ENCODE results near the gene P3H3. TPM values are rescaled to one million over a fixed set of nuclear protein-coding genes. Genes with fewer than 3 reads are reported as not detected.
A peak's percentile ranks its signal among the peaks of the same experiment; 100 is the strongest.
"Not testable (repeated sequence)": the region's sequence is repeated elsewhere in the genome, so short reads cannot be mapped to it uniquely, and the experiment has no call there.

P3H3 gene
- polyA plus RNA-seq, 1 donor = 29.7 TPM

DNA sequence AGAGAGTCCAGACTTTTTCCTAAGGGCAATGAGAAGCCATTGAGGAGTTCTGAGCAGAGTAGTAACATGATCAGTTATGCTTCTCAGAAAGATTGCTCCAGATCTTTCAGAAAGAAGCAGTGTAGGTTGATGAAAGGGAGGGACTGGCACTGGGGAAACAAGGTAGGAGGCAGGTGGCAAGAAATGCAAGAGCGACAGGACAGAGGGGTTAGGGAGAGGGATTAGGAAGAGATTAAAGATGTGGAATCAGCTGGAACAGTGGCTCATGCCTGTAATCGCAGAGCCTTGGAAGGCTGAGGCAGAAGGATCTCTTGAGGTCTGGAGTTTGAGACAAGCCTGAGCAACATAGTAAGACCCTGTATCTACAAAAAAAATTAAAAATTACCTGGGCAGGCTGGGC is 19.5 kb downstream of the P3H3 start:
- no peak for DNase-seq

DNA sequence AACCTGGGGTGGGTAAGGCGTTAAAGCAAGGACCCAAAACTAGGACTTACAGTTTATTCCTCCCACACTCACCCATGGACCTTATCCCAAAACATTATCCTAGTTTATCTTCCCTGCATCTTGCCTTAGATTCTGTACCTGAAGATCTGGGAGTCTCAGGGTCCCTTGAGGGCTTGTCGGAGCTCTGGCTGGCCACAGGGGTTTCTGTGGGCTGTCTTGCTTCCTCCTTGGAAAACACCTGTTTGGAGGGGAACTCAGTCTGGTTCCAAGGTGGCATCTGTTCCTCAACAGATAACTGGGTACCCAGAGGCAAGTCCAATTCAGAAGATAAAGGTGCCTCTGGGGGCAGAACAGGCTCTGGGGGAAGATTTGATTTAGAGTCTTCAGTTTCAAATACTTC is 21.2 kb downstream of the P3H3 start:
- DNase-seq = no peak

DNA sequence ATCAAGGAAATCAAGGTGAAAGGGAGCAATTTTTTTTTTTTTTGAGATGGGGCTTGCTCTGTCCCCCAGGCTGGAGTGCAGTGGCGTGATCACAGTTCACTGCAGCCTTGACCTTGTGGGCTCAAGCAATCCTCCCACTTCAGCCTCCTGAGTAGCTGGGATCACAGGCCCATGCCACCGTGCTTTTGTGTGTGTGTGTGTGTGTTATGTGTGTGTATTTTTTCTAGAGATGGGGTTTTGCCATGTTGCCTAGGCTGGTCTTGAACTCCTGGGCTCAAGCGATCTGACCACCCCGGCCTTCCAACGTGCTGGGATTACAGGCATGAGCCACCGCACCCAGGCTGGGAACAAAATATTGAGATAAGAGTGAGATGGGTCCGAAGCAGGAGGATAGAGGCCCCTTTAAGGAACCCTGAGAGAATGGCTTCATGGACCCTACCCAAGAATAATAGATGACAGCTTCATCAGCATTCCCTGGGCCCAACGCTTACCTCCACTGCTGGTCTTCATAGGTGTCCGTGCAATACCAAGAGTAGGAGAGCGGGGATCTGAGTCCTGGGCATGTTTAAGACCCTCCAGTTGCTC is 21.9 kb downstream of the P3H3 start:
- DNase-seq = no peak

DNA sequence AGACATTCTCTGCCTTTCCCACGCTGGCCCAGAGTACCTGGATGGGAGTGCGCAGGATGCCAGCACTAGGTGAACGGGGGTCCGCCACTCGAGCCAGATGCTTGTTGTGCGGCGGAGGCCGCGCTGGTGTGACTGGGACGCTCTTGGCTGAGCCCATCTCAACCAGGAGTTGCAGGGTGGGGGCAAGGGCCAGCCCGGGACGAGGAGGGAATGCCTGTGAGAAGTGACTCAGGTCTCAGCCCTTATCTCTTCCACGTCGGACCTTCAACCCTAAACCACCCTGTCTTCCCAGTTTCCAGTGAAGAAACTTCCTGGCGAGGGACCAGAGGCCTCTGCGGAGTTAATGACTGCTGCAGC is 22.6 kb downstream of the P3H3 start:
- no peak for DNase-seq

DNA sequence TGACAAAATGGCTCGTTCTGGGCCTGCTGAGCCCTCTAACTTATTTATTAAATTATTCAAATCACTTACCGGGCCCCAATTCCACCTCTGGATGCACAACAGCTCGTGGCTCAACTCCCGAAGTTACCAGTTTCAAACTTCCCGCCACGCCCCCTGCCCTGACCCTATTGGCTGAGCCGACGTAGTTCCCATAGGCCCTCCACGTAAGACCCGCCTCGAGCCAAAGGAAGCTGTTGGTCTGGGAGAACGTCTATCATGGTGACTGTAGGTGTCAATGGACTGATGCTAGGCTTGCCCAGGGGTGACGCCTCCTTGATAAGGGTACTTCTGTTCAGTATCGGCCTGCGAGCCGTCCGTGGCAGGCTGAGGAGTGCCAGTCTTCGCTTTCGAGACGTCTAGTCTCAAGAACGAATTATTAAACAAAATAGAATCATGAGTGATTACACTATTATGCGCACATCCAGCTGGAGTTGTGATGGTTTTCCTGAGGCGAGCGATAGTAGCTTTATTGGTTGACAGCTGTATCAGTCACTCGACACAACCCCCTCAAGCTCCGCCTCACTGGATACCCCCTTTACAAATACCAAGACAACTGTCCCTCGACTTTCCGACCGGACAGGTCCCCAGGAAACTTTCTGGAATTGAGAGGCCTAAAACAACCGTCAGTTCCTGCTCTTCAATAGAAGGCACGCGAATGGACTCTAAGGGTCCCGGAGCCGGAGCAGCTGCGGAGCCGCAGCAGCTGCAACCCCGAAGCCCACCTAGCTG is 23.1 kb downstream of the P3H3 start, which contains the start of gene CDCA3:
CDCA3 (minus strand) TSS at position 134 of the 768 bp plus-strand sequence. CDS start 334 bp downstream, outside the sequence.
- peak; percentile 93 for DNase-seq

DNA sequence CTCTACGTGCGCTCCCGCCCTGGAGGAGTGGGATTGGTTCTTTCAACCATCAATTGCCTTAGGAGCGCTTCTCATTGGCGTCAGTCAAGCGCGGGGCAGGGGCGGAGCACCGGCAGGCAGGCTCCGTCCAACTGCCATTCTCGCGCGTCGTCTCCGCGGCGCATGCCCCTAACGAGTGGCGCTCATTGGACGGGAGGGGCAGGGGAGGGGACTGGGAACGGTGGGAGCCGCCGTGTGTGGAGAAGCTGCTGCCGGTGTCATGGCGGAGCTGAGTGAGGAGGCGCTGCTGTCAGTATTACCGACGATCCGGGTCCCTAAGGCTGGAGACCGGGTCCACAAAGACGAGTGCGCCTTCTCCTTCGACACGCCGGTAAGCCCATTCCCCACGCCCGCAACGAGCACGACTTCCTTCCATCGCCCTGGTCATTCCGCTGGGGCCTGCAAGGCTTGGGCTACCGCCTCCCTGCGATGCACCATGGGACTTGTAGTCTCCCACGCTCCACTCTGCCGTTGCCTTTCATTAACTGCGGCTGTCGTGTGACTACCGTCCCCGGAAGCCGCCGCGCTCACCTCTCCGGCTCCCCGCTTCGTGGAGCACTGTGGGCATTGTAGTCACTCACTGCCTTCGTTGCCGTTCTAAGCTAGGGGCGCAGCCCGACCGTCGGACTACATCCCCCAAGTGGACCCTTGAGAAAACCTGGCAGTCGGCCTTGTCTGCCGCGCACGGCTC is 23.9 kb downstream of the P3H3 start, which contains the start of gene USP5:
USP5 (plus strand) TSS at position 230 of the 730 bp plus-strand sequence; CDS start at position 260, 30 bp downstream.
- peak; percentile 100 for DNase-seq

DNA sequence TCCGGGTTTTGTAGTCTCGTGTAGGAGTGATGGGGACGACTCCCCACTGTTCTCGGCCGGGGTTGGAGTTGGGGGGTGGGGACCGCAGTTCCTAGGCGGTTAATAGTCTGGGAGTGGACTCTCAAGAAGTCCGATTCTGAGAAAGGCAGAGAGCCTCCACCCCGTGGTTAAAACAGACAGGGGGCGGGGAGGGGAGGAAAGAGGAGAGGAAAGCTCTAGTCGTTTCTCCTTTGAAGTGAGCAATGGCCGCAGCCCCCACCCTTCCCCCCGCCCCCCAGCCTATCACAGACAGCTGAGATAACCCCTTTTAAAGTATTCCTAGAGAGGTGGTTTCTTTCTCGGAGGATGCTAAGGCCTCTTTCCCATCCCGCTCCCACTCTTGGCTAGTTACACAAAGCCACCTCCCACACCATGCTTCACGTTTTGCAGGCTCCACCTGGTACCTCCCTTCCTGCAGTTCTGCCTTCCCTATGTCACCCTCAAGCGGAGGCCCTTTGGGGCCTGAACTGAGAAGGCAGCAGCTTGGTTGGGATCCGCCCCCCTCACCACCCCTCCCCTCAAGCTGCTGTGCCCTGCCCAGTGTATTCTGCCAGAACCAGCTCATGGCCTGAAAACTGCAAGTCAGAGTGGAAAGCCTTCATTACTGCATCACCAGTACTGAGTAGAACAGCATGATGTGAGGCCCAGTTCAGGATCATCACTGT is 24.6 kb downstream of the P3H3 start:
- no peak for DNase-seq

DNA sequence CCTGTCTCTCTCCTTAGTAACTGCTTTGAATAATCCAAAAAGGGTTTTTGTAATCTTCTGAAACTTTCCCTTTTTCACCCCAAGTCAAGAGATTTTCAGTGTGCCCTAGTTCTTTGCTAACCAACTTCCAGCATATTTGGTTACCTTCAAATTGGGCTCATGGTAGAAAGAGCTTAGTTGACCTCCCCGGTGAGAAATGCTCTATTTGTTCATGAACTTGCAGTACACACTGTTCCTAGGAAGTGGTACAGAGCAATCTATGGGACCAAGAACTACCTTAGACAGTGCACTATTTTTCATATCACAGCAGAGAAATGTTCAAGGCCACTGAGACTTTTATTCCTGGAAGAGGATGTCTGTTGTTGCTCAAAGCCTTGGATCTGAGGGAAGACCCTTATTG is 25.4 kb downstream of the P3H3 start:
- no peak for DNase-seq

DNA sequence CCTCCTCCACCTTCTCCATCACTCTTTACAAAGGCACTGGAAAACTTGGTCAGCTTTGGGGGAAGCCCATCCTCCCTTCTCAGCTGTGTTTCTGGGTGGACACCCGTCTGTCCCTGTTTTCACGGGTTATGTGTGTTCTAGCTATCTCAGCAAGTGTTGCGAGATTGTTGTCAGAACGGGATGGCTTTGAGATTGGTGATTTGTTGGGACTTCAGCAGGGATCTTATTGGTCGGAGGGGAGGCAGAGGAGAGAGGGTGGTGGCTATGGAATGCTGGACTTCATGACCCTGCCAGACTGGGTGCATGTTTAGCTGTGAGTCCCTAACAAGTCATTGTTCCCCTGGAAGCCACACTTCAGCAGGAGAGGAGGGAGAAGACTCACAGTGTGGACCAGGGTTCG is 25.8 kb downstream of the P3H3 start:
- DNase-seq = no peak

DNA sequence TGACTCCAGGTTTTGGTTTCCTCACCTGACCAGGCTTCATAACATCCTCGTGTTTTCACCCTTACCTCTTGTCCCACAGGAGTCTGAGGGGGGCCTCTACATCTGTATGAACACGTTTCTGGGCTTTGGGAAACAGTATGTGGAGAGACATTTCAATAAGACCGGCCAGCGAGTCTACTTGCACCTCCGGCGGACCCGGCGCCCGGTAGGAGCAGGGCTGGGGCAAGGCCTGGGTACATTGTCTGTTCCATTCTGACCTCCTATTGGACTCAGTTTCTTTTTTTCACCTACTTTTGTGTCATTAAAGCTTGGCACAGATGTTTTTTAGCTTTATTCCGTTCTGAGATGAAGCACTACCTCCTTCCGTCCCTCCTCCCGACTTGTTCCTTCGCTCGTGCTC is 27.1 kb downstream of the P3H3 start:
- no peak for DNase-seq

DNA sequence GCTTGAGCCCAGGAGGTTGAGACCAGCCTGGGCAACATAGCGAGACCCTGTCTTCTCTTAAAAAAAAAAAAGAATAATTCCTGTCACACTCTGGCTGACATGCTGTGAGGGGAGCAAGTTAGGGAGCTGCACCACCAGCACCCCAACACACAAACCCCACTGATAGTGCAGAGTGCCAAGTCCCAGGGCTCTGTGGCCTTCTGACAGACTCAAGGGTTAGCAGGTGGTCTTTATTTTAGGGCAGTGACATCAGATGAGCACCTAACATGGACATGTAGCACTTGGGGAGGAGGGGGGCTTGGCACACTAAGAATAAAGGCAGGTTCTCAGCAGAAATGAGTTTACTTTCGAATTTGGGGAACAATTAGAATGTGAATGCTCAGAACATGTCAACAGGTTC is 30.6 kb downstream of the P3H3 start:
- DNase-seq = no peak

DNA sequence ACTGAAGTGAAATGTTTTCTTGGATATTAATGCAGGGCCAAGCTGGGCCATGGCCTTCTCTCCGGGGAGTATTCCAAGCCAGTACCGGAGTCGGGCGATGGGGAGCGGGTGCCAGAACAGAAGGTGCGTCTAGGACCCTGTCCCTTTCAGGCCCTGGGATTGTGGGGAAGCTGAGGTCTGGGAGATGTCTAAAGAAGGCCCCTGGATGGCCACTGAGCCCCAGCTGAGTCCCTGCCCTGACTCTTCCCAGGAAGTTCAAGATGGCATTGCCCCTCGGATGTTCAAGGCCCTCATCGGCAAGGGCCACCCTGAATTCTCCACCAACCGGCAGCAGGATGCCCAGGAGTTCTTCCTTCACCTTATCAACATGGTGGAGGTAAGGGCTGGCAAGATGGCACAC is 31.9 kb downstream of the P3H3 start:
- DNase-seq = no peak

DNA sequence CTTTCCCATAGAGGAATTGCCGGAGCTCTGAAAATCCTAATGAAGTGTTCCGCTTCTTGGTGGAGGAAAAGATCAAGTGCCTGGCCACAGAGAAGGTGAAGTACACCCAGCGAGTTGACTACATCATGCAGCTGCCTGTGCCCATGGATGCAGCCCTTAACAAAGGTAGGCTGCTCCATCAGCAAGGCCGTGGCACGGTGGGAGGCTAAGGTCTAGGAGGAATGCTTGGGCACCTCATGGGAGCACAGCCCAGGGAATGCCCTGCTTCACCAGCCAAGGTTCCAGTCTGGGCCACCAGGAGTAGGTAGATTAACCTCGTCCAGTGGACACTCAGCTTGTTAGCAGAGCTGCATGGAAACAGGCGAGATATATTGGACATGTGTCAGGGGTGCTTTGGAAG is 32.7 kb downstream of the P3H3 start:
- DNase-seq = no peak

DNA sequence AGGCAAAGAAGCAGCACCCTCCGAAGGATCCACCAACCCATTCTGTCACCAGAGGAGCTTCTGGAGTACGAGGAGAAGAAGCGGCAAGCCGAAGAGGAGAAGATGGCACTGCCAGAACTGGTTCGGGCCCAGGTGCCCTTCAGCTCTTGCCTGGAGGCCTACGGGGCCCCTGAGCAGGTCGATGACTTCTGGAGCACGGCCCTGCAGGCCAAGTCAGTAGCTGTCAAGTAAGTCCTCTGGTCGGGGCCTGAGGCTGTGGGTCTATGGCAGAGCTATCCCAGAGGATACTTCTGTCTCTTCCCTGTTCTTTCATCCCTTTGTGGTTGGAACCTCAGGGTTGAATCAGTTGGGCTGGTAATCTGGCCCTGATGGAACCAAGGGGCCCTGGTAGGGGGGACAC is 33.2 kb downstream of the P3H3 start:
- no peak for DNase-seq

DNA sequence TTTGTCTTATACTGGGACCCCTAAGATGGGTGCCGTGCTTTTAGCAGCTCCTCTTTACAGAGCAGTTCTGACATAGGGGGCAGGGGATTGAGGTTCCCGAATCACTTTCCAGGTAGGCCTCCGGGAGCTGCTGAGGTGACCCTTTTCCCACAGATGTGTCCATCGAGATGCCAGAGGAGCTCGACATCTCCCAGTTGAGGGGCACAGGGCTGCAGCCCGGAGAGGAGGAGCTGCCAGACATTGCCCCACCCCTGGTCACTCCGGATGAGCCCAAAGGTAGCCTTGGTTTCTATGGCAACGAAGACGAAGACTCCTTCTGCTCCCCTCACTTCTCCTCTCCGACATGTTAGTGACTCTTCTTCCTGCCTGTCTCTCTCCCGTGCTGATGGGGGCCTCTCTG is 34.8 kb downstream of the P3H3 start:
- DNase-seq = no peak

DNA sequence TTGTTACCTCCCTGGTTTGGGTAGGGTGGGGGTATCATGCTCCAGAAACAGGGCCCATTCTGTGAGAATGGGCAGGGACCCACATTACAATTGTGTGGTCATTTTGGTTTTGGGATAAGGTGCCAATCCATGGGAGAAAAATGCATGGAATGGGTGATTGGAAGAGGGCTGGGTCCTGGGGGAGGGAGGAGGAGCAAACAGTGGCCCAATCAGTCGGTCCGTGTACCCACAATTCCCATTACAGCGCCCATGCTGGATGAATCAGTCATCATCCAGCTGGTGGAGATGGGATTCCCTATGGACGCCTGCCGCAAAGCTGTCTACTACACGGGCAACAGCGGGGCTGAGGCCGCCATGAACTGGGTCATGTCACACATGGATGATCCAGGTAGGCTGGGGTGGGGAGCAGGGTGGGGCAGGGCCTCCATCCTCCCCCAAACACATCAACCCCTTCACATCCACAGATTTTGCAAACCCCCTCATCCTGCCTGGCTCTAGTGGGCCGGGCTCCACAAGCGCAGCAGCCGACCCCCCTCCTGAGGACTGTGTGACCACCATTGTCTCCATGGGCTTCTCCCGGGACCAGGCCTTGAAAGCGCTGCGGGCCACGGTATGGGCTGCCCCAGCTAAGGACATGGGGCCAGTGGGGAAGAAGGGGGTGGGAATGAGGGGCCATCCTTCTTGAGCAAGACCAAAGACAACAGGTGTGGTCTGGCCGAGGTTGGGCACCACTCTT is 35.5 kb downstream of the P3H3 start:
- DNase-seq = no peak

DNA sequence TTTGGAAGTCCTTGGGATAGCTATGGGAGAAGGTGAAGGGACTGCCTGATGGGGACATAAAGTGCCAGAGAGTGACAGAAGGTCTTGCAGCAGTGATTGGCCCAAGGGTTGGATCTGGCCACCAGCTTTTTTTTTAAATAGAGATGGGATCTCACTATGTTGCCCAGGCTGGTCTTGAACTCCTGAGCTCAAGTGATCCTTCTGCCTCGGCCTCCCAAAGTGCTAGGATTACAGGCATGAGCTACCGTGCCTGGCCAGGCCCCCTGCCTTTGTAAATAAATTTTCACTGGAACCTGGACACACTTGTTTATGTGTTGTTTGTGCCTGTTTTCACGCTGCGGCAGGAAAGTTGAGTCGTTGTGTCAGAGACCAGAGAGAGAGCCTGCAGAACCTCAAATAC is 37.1 kb downstream of the P3H3 start:
- not testable (repeated sequence) for DNase-seq

DNA sequence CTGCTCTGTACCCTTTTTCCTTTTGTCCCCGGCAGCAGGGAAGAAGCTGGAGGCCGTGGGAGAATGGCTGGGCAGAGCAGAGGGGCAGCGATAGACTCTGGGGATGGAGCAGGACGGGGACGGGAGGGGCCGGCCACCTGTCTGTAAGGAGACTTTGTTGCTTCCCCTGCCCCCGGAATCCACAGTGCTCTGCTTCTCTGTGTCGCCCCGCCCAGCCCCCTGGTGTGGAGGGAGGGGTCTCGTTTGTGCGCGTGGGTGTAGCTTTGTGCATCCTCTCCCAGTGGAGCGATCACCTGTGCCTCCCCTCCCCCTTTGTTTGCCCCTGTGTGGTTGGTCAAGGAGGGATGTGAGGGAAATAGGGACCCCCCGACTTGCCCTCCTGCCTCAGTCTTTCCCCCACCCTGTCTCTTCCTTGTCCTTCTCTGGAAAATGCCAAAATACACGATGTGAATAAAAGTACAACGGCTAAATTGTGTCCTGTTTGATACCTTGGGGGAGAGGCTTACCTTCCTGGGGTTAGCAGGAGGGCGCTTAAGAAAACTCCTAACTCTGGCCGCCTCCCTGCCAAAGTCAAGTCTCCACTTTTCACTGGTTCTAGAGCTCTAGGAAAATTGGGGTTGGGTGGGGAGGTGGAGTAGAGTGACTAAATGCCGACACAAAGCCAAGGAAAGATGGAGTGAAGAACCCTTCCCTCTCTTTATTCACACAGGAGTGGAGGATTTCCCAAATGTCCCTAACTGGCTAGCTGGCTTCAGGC is 38.1 kb downstream of the P3H3 start:
- DNase-seq = no peak

DNA sequence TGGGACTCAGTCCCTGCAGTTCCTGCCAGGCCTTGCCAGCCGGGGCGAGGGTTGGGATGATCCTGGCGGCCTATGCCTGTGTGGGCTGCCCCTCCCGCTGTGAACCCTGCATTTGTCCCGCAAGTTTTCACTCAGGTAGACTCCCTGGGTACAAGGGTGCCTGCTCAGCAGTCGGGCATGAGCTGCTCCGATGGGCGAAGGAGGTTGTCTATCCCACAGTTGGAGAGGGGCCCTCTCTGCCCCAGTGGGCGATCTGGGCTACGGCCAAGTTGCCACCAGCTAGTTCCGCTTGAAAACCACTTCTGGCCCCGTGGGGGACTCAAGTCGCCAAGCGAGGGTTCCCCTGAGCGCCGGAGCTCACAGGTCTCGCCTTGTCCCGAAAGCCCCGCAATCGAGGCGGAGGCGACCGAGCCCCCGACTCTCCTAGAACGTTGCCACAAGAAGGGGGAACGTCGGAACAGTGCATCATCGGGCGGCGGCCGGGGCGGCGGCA is 38.8 kb downstream of the P3H3 start:
- no peak for DNase-seq

DNA sequence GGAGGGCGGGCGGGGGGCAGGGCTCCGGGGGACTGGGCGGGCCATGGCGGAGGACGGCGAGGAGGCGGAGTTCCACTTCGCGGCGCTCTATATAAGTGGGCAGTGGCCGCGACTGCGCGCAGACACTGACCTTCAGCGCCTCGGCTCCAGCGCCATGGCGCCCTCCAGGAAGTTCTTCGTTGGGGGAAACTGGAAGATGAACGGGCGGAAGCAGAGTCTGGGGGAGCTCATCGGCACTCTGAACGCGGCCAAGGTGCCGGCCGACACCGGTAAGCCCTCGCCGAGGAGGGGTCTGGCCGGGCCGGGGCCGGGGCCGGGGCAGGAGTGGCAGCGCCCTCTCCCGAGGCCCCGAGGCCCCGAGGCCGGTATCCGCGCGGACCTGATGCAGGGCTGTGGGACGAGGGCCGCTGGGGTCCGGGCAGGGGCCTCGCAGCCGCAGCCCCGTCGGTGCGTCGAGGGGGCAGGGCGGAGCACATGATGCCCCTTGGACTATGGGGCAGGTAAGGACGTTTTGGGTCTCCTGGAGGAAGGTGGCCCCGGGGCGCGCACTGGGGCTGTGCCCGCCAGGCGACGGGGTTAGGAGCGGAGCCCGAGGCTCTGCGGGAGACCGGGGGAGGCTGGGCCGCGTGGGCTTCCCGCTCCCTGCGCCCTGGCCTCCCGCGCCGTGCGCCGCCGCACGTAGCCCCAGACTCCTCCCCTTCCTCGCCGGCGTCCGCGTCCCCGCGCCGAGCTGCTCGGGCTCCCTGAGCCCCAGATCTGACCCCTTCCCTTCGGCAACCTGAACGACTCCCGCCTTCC is 39.4 kb downstream of the P3H3 start, which contains the start of gene TPI1:
TPI1 (plus strand) TSS at position 119 of the 798 bp plus-strand sequence; CDS start at position 155, 36 bp downstream.
- DNase-seq = peak; percentile 89
